DMS 273 (cell line): ENCODE data around the gene ZMYM3.

Source experiments
- DNase-seq: peaks from one replicate; lab custom pipeline; 2025; ENCODE audit not compliant: unreplicated experiment; lab: John Stamatoyannopoulos, UW

ZMYM3 gene

DNA sequence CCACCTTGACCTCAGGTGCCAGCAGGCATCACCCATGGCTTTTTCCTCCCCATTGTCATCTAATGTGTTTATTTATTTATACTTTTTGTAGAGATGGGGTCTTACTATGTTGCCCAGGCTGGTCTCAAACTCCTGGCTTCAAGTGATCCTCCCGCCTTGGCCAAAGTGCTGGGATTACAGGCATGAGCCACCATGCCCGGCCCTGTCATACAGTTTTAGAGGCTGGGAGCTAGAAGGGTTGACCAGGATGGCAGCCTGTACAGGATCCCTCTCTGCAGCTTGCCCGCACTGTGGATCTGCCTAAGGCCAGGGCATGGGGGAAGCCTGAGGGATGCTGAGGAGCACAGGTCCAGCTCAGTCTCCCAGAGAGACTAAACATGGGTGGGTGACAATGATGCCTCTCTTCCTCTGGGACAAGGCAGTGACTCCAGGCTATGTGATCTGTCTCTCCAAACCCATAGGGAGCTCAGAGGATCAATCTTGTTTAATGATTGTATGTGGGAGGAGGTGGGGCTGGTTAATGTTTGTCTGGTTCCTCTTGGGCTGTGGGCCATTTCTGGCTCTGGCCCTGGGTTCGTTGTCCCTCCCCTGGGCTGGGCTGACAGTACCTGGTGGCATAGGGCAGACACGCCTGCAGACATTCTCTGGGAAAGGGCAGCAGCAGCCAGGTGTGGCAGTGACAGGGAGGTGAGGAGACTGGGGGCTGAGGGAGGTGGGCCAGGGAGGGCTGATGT, 39.2 kb downstream of the ZMYM3 start:
- no peak for DNase-seq

DNA sequence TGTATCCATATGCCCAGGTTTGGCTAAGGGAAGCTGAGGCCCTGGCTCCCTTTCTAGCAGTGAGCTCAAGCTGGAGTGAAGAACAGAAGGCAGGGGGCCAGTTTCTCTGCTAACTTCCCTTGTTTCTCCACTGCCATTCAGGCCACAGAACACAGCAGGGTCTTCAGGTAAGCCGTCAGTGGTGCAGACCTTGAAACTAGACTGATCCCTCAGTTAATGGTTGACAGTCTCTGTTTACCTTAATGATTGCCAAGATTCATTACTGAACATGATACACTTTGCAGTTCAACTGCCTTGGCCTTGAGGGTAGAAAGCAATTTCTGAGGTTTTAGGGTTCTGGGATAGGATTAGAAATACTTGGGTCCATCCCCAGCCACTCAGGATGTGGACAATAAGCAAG, 39.8 kb downstream of the ZMYM3 start:
- no peak for DNase-seq

DNA sequence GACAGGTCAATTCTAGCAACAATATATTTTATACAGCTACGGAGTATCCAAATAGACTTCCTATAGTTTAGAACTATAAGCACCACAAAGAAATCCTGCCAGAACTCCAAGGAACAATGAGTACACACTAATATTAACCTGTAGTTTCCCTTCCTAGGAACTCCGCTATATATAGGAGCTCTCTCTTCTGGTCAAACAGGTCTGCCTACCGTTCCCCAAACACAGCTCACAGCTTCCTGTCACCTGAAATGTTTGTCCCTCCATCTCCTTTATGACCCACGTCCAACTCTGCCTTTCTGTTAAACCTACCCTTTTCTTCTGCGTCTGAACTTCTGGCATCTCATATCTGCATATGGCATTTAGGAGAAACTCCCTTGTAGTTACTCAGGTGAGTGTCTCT, 41.4 kb downstream of the ZMYM3 start:
- no peak for DNase-seq

DNA sequence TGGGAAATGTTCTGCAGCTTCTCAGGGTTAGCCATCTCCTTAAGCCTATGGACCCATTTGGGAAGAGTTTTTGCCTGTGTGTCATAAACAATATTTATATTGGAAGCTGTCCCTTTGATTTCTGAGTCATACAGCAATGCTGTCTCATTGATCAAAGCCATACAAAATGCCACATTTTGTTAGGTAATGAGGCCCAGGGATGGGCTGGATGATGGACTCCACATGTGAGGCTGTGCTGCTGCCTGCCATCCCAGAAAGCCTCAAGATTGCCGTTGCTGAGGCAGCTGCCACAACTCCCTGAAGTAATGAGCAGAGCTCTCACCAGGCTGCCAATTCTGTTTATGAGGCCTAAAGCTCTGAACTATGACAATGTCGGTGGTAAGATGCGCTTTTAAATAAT, 43.1 kb downstream of the ZMYM3 start:
- no peak for DNase-seq

DNA sequence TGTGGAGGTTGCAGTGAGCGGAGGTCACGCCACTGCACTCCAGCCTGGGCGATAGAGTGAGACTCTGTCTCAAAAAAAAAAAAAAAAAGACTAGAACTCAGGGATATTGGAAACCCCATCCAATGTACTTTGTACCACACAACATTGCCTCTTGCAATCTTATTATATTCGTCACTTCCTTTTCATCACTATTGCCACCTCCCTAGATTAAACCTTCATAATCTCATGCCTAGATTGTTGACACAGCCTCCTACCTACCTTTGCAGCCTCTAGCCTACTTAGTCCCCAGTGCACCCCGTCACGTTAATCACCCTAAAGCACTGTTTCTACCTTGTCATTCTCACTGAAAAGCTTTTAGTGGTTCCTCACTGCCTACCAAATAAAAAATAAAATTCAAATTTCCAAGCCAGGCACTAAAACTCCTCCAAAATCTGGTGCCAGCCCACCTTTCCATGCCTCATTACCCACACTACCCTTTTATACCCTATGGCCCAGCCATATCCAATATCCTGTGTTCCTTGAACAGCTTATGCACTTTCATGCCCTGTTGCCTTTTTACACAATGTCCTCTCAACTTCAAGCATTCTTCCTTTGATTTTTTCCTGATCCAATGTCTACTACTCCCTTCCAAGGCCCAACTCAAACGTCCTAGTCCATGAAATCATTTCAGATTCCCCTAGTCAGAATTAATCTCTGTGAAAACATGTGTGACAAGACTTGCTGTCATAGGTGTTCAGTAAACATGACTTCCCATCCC, 54.5 kb downstream of the ZMYM3 start:
- DNase-seq, result no peak

DNA sequence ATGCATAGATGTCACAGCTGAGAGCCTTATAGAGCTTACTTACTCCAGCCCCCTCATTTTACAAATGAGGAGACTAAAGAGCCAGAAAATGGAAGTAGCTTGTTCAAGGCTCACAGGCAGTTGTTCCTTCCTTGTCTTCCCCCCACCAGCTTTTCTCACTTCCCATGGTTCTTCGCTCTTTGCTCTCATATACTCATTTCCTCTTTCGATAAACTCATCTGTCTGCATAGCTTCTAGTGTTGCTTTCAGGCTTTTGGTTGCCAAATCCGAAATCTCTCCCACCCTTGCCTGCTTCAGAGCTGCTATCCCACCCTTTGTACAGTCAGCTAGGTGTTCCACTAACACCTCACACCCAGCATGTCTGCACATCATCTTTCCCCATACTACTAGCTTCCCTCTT, 55.9 kb downstream of the ZMYM3 start:
- no peak for DNase-seq

DNA sequence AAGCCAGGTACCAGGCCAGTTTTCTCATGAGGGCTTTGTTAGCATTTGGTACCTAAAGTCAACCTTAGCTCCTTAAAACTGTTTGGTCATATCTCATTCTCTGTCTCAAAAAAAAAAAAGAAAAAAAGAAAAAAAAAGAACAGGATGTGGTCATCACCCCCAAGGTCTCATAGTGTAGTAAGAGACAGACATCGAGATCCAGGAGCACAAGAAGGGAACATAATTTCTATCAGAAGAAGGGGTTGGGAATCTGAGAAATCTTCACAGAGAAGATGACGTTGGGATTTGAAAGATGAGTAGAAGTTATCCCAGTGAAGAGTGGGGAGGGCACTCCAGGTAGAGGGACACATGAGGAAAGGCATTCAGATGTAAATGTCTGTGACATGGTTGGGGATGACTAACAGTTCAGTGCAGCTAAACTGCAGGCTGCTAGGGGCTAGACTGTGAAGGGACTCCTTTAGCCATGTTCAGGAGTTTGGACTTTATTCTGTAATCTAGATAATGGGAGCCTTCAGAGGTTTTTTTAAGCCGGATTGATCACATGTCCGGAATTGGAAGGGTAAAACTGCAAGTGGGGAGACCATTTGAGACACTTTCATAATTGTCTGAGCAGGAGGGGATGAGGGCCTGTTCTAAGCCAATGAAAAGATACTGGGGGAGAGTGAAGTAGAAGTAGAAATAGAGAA, 57.8 kb downstream of the ZMYM3 start:
- no peak for DNase-seq

DNA sequence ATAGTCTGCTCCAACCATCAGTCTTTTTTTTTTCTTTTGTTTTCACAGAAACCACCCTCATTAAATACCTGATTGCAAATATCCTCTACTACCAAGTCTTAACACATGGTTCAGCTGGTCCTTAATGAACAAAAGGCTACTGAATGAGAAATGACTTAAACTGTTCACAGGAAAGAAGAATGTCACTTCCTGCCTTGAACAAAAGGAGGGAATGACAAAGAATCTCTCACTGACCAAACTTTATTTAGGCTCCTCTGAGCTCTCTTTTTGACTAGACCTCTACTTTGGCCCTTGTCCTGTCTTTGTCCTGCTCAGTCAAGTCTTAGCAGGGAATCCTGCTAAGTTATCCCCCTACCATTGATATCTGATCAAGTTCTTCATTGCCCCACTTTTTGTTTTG, 62.7 kb downstream of the ZMYM3 start:
- DNase-seq, result no peak
